GM18502 (cell line): ENCODE results near the gene SIX3.

ENCODE experiments used
- ATAC-seq: cut with Tn5 transposase; IDR thresholded peaks from one replicate; pipeline ENCODE4 v1.9.1; 2021; ENCODE audit warnings: mild to moderate bottlenecking; ENCODE audit not compliant: unreplicated experiment, poor library complexity

Gene SIX3

GRCh38 chr2:44942304-44943030 lies 965 bp downstream of the SIX3 start:
- ATAC-seq, result no peak

- ATAC-seq, result no peak
Measured at GRCh38 chr2:44943031-44943692, 1.7 kb downstream of the SIX3 start.

- ATAC-seq, result no peak
Measured at GRCh38 chr2:44943693-44944101, 2.2 kb downstream of the SIX3 start.

- ATAC-seq, result no peak
Measured at GRCh38 chr2:44944102-44944951, 2.8 kb downstream of the SIX3 start.

GRCh38 chr2:44944952-44945612 lies 3.6 kb downstream of the SIX3 start:
- no peak for ATAC-seq

GRCh38 chr2:44945676-44946371 lies 4.3 kb downstream of the SIX3 start:
- ATAC-seq, result no peak

- no peak for ATAC-seq
Measured at GRCh38 chr2:44946372-44947027, 5.0 kb downstream of the SIX3 start.

- no peak for ATAC-seq
Measured at GRCh38 chr2:44947028-44947375, 5.5 kb downstream of the SIX3 start.

- ATAC-seq, result no peak
Measured at GRCh38 chr2:44948565-44949328, 7.2 kb downstream of the SIX3 start.

- ATAC-seq, result no peak
Measured at GRCh38 chr2:44949329-44950151, 8.0 kb downstream of the SIX3 start.

GRCh38 chr2:44950646-44951045 lies 9.1 kb downstream of the SIX3 start:
- no peak for ATAC-seq

- no peak for ATAC-seq
Measured at GRCh38 chr2:44951124-44951523, 9.6 kb downstream of the SIX3 start.

- ATAC-seq, result no peak
Measured at GRCh38 chr2:44951714-44952113, 10.2 kb downstream of the SIX3 start.

- ATAC-seq, result peak; percentile 51
Measured at GRCh38 chr2:44952143-44952805, 10.8 kb downstream of the SIX3 start.

GRCh38 chr2:44952806-44953498 lies 11.4 kb downstream of the SIX3 start:
- peak; percentile 9 for ATAC-seq

- no peak for ATAC-seq
Measured at GRCh38 chr2:44953499-44953883, 12.0 kb downstream of the SIX3 start.

GRCh38 chr2:44954447-44954888 lies 13.0 kb downstream of the SIX3 start:
- no peak for ATAC-seq
